Testis (tissue), 2 donors: Measurements from ENCODE around the gene ZNF280B.

ENCODE experiments used
- POLR2A ChIP-seq: fragments of 450-650 bp; IDR thresholded peaks from one replicate; pipeline ENCODE4 v1.6.1; 2017; ENCODE audit warnings: antibody characterized with exemption, mild to moderate bottlenecking, moderate library complexity
- TF ChIP-seq, protein P1 (sequence below), 3 experiments: fragments of 450-650 bp in 2 of 3; fragments of 200-600 bp in 1 of 3; sonication (generic) in 1 of 3; IDR thresholded peaks; one replicate each; pipeline ENCODE4 v1.5.1; 2016 to 2019; ENCODE audit warnings: antibody characterized with exemption in 3 of 3, mild to moderate bottlenecking in 2 of 3, moderate library complexity in 1 of 3

DNA sequence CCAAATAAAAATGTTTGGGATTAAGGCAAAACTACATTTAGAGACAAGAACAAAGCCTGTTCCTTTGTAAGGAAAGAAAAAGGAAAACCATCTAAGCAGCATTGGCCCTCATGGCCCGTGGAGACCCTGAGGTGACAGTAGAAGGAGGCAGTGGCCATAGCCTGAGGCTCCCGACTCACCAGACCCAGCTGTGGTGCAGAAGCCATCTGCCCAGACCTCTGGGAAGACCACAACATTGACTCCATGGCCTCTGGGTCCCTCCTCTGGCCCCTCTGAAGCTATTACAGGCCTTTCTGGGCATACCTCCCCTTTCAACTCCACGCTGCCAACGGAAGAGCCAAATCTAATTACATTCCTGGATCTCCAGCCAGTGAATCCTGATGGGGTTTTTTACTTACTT is 44.1 kb upstream of the ZNF280B start:
- TF ChIP-seq, protein P1, sequence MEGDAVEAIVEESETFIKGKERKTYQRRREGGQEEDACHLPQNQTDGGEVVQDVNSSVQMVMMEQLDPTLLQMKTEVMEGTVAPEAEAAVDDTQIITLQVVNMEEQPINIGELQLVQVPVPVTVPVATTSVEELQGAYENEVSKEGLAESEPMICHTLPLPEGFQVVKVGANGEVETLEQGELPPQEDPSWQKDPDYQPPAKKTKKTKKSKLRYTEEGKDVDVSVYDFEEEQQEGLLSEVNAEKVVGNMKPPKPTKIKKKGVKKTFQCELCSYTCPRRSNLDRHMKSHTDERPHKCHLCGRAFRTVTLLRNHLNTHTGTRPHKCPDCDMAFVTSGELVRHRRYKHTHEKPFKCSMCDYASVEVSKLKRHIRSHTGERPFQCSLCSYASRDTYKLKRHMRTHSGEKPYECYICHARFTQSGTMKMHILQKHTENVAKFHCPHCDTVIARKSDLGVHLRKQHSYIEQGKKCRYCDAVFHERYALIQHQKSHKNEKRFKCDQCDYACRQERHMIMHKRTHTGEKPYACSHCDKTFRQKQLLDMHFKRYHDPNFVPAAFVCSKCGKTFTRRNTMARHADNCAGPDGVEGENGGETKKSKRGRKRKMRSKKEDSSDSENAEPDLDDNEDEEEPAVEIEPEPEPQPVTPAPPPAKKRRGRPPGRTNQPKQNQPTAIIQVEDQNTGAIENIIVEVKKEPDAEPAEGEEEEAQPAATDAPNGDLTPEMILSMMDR (IDR thresholded peaks at IDR 0.05), result no peak
- TF ChIP-seq POLR2A, result no peak
